GM12892 (cell line): Measurements from ENCODE around the gene MRNIP.
A peak's percentile ranks its signal among the peaks of the same experiment; 100 is the strongest.

Experiments used
- DNase-seq: peaks from one replicate; pipeline ENCODE4 v3.0.0; 2011; ENCODE audit not compliant: insufficient read length
- FAIRE-seq: peaks from 2 replicates; lab custom pipeline; 2011; peaks lifted over from hg19 to GRCh38; lab: Jason Lieb, UNC
- POLR2A ChIP-seq: IDR thresholded peaks from 2 replicates; pipeline ENCODE4 v1.6.1; 2011; ENCODE audit warnings: low read depth, low read length, control low read depth
- POLR2AphosphoS5 ChIP-seq: IDR thresholded peaks from 2 replicates; pipeline ENCODE4 v1.6.1; 2011; ENCODE audit warnings: low read depth, low read length, control low read depth
- TAF1 ChIP-seq: IDR thresholded peaks from 2 replicates; pipeline ENCODE4 v1.6.1; 2011; ENCODE audit warnings: low read depth, mild to moderate bottlenecking, control low read depth, low read length, borderline replicate concordance

Gene MRNIP

GRCh38 chr5:179820483-179821297, 37.9 kb downstream of the MRNIP start, which contains the start of gene SQSTM1:
SQSTM1 (plus strand) TSS chr5:179820905; CDS start chr5:179820937, 32 bp downstream.
- DNase-seq (peak; percentile 84), FAIRE-seq (peak; percentile 83)
- TF ChIP-seq POLR2A (peak; percentile 99), TAF1 (peak; percentile 79), POLR2AphosphoS5 (peak; percentile 99)

- DNase-seq (no peak), FAIRE-seq (no peak)
- TF ChIP-seq POLR2A: no peak
- TF ChIP-seq TAF1: no peak
- TF ChIP-seq POLR2AphosphoS5: no peak
Observed at GRCh38 chr5:179820127-179820482, 38.5 kb downstream of the MRNIP start.

GRCh38 chr5:179819296-179820126, 39.1 kb downstream of the MRNIP start:
- TF ChIP-seq POLR2AphosphoS5 (no peak), POLR2A (no peak), TAF1 (no peak)
- FAIRE-seq (peak; percentile 84), DNase-seq (no peak)

- TF ChIP-seq POLR2A: peak; percentile 56
- TF ChIP-seq TAF1: 0 out of 2 replicates have a peak, but pooled peaks have one; percentile 42
- TF ChIP-seq POLR2AphosphoS5: peak; percentile 59
- peak; percentile 89 for DNase-seq
- peak; percentile 98 for FAIRE-seq
Observed at GRCh38 chr5:179818746-179819295, 39.8 kb downstream of the MRNIP start.

- FAIRE-seq (no peak), DNase-seq (no peak)
- TF ChIP-seq POLR2AphosphoS5: 0 out of 2 replicates have a peak, but pooled peaks have one; percentile 4
- no peak for TF ChIP-seq POLR2A
- no peak for TF ChIP-seq TAF1
Observed at GRCh38 chr5:179817890-179818745, 40.5 kb downstream of the MRNIP start.

- DNase-seq: no peak
- no peak for FAIRE-seq
- TF ChIP-seq POLR2AphosphoS5: no peak
- TF ChIP-seq POLR2A: no peak
- no peak for TF ChIP-seq TAF1
Observed at GRCh38 chr5:179817470-179817840, 41.2 kb downstream of the MRNIP start.

- DNase-seq: no peak
- TF ChIP-seq POLR2AphosphoS5: no peak
- TF ChIP-seq POLR2A: no peak
- no peak for TF ChIP-seq TAF1
- FAIRE-seq: no peak
Observed at GRCh38 chr5:179816796-179817469, 41.7 kb downstream of the MRNIP start.

GRCh38 chr5:179816401-179816795, 42.2 kb downstream of the MRNIP start:
- no peak for DNase-seq
- no peak for TF ChIP-seq POLR2AphosphoS5
- TF ChIP-seq TAF1: no peak
- no peak for TF ChIP-seq POLR2A
- FAIRE-seq: no peak

GRCh38 chr5:179815491-179816249, 42.9 kb downstream of the MRNIP start:
- DNase-seq (no peak), FAIRE-seq (no peak)
- TF ChIP-seq POLR2AphosphoS5: 0 out of 2 replicates have a peak, but pooled peaks have one; percentile 15
- no peak for TF ChIP-seq TAF1

- TF ChIP-seq TAF1 (no peak), POLR2AphosphoS5 (no peak), POLR2A (no peak)
- DNase-seq: no peak
- no peak for FAIRE-seq
Observed at GRCh38 chr5:179814090-179814489, 44.5 kb downstream of the MRNIP start.
